GM12878 (cell line): ENCODE measurements around the gene NOP56. TPM values are rescaled to one million over a fixed set of nuclear protein-coding genes. Genes with fewer than 3 reads are reported as not detected.

Source experiments
- ATAC-seq: fragments of 200-7000 bp; cut with Tn5 transposase; 3 replicates; pipeline ENCODE4 v1.9.1; 2020; ENCODE audit warnings: mild to moderate bottlenecking, moderate library complexity
- BruUV-seq: library from RNA; stranded (reverse); fragments of 400-500 nt; replicated peaks from 2 replicates; lab custom pipeline; 2021; lab: Mats Ljungman, UMichigan
- CTCF ChIA-PET: fragments of 300-600 bp; sonication (Branson Sonifier 250); formaldehyde crosslinking; extraction: SDS; loops from one replicate; lab custom pipeline; 2021; ENCODE audit warnings: inconsistent platforms; lab: Yijun Ruan, JAX
- POLR2A ChIA-PET: fragments of 350-600 bp; formaldehyde crosslinking; extraction: SDS; loops from one replicate; lab custom pipeline; 2021; ENCODE audit warnings: inconsistent platforms; lab: Charles Lee
- RAD21 ChIA-PET: fragments of 300-600 bp; sonication (Branson Sonifier 250); formaldehyde crosslinking; loops from one replicate; lab custom pipeline; 2023; ENCODE audit warnings: antibody characterized with exemption; ENCODE audit not compliant: unreplicated experiment; lab: Charles Lee
- SMC1A ChIA-PET: fragments of 300-600 bp; sonication (Branson Sonifier 250); formaldehyde crosslinking; loops from one replicate; lab custom pipeline; 2023; ENCODE audit not compliant: unreplicated experiment, uncharacterized antibody; lab: Charles Lee
- DNase-seq: peaks from one replicate; pipeline ENCODE4 v3.0.0-alpha.2; 2011; ENCODE audit warnings: low read depth, low spot score
- FAIRE-seq: peaks from 3 replicates; lab custom pipeline; 2011; peaks lifted over from hg19 to GRCh38; lab: Jason Lieb, UNC
- H2AFZ ChIP-seq: 2 replicates; pipeline ENCODE4 v1.6.0; 2011; ENCODE audit warnings: low read depth, low read length, control low read depth; ENCODE audit not compliant: control insufficient read depth
- H3K27ac ChIP-seq: 2 replicates; pipeline ENCODE4 v1.5.1; 2011; ENCODE audit warnings: control low read depth; ENCODE audit not compliant: control insufficient read depth, insufficient read depth
- H3K27me3 ChIP-seq, 2 experiments: replicated peaks in 1 of 2; 2 replicates each; pipeline versions ENCODE4 v1.6.0 to v1.6.1; 2011; ENCODE audit warnings: low read length in 1 of 2; ENCODE audit not compliant: control insufficient read depth in 2 of 2, insufficient read depth in 2 of 2
- H3K36me3 ChIP-seq, 2 experiments: 2 replicates each; pipeline ENCODE4 v1.5.1; 2011; ENCODE audit warnings: low read length in 1 of 2; ENCODE audit not compliant: control insufficient read depth in 2 of 2, insufficient read depth in 2 of 2
- H3K4me1 ChIP-seq: 2 replicates; pipeline ENCODE4 v1.6.1; 2011; ENCODE audit warnings: mild to moderate bottlenecking, low read length, moderate library complexity, mixed read lengths; ENCODE audit not compliant: control insufficient read depth, insufficient read depth
- H3K4me2 ChIP-seq: 2 replicates; pipeline ENCODE4 v1.6.0; 2011; ENCODE audit warnings: control low read depth; ENCODE audit not compliant: control insufficient read depth, insufficient read depth
- H3K4me3 ChIP-seq: fragments of 200-600 bp; sonication (generic); 2 replicates; pipeline ENCODE4 v1.5.1; 2016
- H3K79me2 ChIP-seq: 2 replicates; pipeline ENCODE4 v1.6.0; 2011; ENCODE audit warnings: low read length; ENCODE audit not compliant: control insufficient read depth, insufficient read depth
- H3K9ac ChIP-seq: 2 replicates; pipeline ENCODE4 v1.8.0; 2011; ENCODE audit warnings: low read length, control low read depth, mixed read lengths; ENCODE audit not compliant: control insufficient read depth, insufficient read depth
- H3K9me3 ChIP-seq: replicated peaks from 3 replicates; pipeline ENCODE4 v1.5.1; 2011; ENCODE audit warnings: mild to moderate bottlenecking, low read length; ENCODE audit not compliant: control insufficient read depth, insufficient read depth
- H4K20me1 ChIP-seq: 2 replicates; pipeline ENCODE4 v1.6.0; 2011; ENCODE audit not compliant: control insufficient read depth, insufficient read depth
- HCFC1 ChIP-seq: fragments of 150-350 bp; IDR thresholded peaks from 2 replicates; pipeline ENCODE4 v1.6.1; 2014; ENCODE audit warnings: low read length
- IKZF1 ChIP-seq: fragments of 450-650 bp; conservative IDR thresholded peaks from 2 replicates; pipeline ENCODE4 v1.6.1; 2017; ENCODE audit warnings: antibody characterized with exemption, mild to moderate bottlenecking
- JUNB ChIP-seq: IDR thresholded peaks from 2 replicates; pipeline ENCODE4 v1.6.1; 2016; ENCODE audit warnings: antibody characterized with exemption, mild to moderate bottlenecking
- KDM1A ChIP-seq: fragments of 200-600 bp; sonication (generic); IDR thresholded peaks from 2 replicates; pipeline ENCODE4 v1.6.1; 2016; ENCODE audit warnings: borderline replicate concordance
- MEF2B ChIP-seq: fragments of 450-650 bp; IDR thresholded peaks from 2 replicates; pipeline ENCODE4 v1.6.1; 2018; ENCODE audit warnings: mild to moderate bottlenecking, moderate library complexity; ENCODE audit not compliant: partially characterized antibody, poor library complexity, severe bottlenecking
- NFYB ChIP-seq: IDR thresholded peaks from 2 replicates; pipeline ENCODE4 v1.6.1; 2011; ENCODE audit warnings: low read depth, mild to moderate bottlenecking, low read length, improper control_type of control experiment, moderate library complexity; ENCODE audit not compliant: insufficient read depth
- NR2C1 ChIP-seq: fragments of 450-650 bp; IDR thresholded peaks from 2 replicates; pipeline ENCODE4 v1.6.1; 2017; ENCODE audit warnings: antibody characterized with exemption, mild to moderate bottlenecking, moderate library complexity
- POLR2A ChIP-seq: IDR thresholded peaks from 2 replicates; pipeline ENCODE4 v1.6.1; 2011; ENCODE audit warnings: low read depth, mild to moderate bottlenecking, low read length
- RAD21 ChIP-seq: IDR thresholded peaks from 2 replicates; pipeline ENCODE4 v1.6.1; 2011; ENCODE audit warnings: mild to moderate bottlenecking, low read depth, low read length, moderate library complexity; ENCODE audit not compliant: insufficient read depth
- SPI1 ChIP-seq: IDR thresholded peaks from 2 replicates; pipeline ENCODE4 v1.6.1; 2011; ENCODE audit warnings: low read depth, mild to moderate bottlenecking, low read length, moderate library complexity, borderline replicate concordance; ENCODE audit not compliant: insufficient read depth
- SREBF1 ChIP-seq: IDR thresholded peaks from 2 replicates; pipeline ENCODE4 v1.6.1; 2012; ENCODE audit warnings: mild to moderate bottlenecking, low read length
- SREBF2 ChIP-seq: IDR thresholded peaks from 2 replicates; pipeline ENCODE4 v1.6.1; 2012; ENCODE audit warnings: mild to moderate bottlenecking, low read length
- STAT1 ChIP-seq: fragments of 450-650 bp; conservative IDR thresholded peaks from 2 replicates; pipeline ENCODE4 v1.6.1; 2014; ENCODE audit warnings: antibody characterized with exemption, mild to moderate bottlenecking
- SUPT20H ChIP-seq: IDR thresholded peaks from 2 replicates; pipeline ENCODE4 v1.6.1; 2011; ENCODE audit warnings: low read depth, mild to moderate bottlenecking, low read length, moderate library complexity, borderline replicate concordance; ENCODE audit not compliant: control insufficient read depth
- TARDBP ChIP-seq: IDR thresholded peaks from 2 replicates; pipeline ENCODE4 v1.6.1; 2016; ENCODE audit warnings: borderline replicate concordance
- TBL1XR1 ChIP-seq: IDR thresholded peaks from 2 replicates; pipeline ENCODE4 v1.6.1; 2012; ENCODE audit warnings: low read depth, low read length, improper control_type of control experiment
- ZNF274 ChIP-seq: IDR thresholded peaks from one replicate; pipeline ENCODE4 v1.8.0; 2011; ENCODE audit not compliant: insufficient read length, insufficient read depth
- WGBS: methylation state at CpG from one replicate; pipeline ENCODE4 v1.1.6; 2016; ENCODE audit warnings: low lambda C conversion rate; ENCODE audit not compliant: insufficient replicate concordance, insufficient coverage; ENCODE audit errors: missing lambda C conversion rate; 5-methylcytosine and 5-hydroxymethylcytosine counted together
- in situ Hi-C: fragments of 300-500 bp; cut with MboI; formaldehyde crosslinking; loops from 9 replicates; pipeline ENCODE4 v1.14.3; 2018; ENCODE audit warnings: mixed read lengths
- intact Hi-C: fragments of 100-400 bp; cut with micrococcal nuclease; formaldehyde crosslinking; loops from one replicate; pipeline ENCODE4 v1.14.2; 2022; ENCODE audit not compliant: unreplicated experiment
- polyA plus RNA-seq, 11 experiments: library from polyadenylated mRNA; depleted of rRNA in 4 of 11; unstranded in 6 of 11; stranded (reverse) in 5 of 11; fragments of >200 nt; fragmentation: Nextera tagmentation in 4 of 11; fragmentation: Illumina TruSeq in 1 of 11; extraction: Ambion mirVana in 4 of 11; extraction: Trizol in 1 of 11; gene quantifications; 1 replicate in 1 of 11; 2 replicates in 10 of 11; pipeline versions ENCODE4 v1.2.1 to v1.2.3, GENCODE V29; 2011 to 2016; ENCODE audit warnings: inconsistent platforms in 2 of 11, missing spikeins in 2 of 11, low read depth in 1 of 11
- total RNA-seq, 4 experiments: library from RNA; depleted of rRNA in 3 of 4; stranded (reverse); fragments of >200 nt in 3 of 4; fragmentation: Illumina TruSeq in 1 of 4; extraction: Trizol in 1 of 4; gene quantifications; 2 replicates each; pipeline versions ENCODE4 v1.2.1 to v1.2.3, GENCODE V29; 2013 to 2021
- TF ChIP-seq, protein P1 (sequence below): IDR thresholded peaks from 2 replicates; pipeline ENCODE4 v1.6.1; 2012; ENCODE audit warnings: mild to moderate bottlenecking, low read depth, low read length

The NOP56 gene
- total and polyA plus RNA-seq, 10 of the 15 experiments (the other 5 are each of a cell fraction or from before 2014, with no cell fraction given): 254 to 550 (median 464) TPM

DNA sequence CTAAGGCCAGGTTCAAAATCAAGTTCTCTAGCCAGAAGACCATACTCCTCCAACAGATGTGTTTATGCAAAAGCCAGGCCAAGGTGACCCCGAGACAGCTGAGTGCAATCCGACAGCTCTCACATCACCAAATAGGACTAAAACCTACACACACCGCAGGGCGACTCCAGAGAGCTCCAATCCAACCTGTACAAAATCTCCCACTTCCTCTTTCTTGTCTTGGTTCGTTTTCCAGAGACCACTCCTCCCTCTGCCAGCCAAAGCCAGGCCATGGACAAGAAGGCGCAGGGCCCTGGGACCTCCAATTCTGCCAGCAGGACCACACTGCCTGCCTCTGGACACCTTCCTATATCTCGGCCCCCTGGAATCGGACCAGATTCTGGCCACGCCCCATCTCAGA, 11.5 kb upstream of the NOP56 start:
- TF ChIP-seq TARDBP (no peak), SPI1 (peak; percentile 68; the same call in 1 of the 2 replicates)
- CTCF ChIA-PET: interaction anchor here (1.5 kb wide), 1 partner anchor 119 kb away, joined by 4 read pairs; no protein-coding TSS in a partner anchor
- RAD21 ChIA-PET: interaction anchor here (0.6 kb wide), 1 partner anchor 676 kb away, joined by 3 read pairs; no protein-coding TSS in a partner anchor
- H3K9ac ChIP-seq: no peak overlapping the region
- DNase-seq (no peak), ATAC-seq (no peak), FAIRE-seq (no peak)
- POLR2A ChIA-PET: no interaction called here
- H3K36me3 ChIP-seq: no peaks in the 10 kb centered on the region
- no peaks in the 10 kb centered on the region for H3K4me1 ChIP-seq
- H3K27ac ChIP-seq: no peak overlapping the region
- SMC1A ChIA-PET: no interaction called here
- 69% methylated on average over 9 of the region's 9 CpGs for WGBS
- in situ Hi-C loops: no loop called here
- H3K4me3 ChIP-seq: no peak overlapping the region
- H3K27me3 ChIP-seq: no peaks in the 10 kb centered on the region
- no peaks in the 10 kb centered on the region for H4K20me1 ChIP-seq
- H3K79me2 ChIP-seq: no peaks in the 10 kb centered on the region
- H3K9me3 ChIP-seq: no peaks in the 10 kb centered on the region
- H3K4me2 ChIP-seq: no peak overlapping the region
- no peak overlapping the region for H2AFZ ChIP-seq
- no TSS peak for BruUV-seq
- intact Hi-C loops: no loop called here

DNA sequence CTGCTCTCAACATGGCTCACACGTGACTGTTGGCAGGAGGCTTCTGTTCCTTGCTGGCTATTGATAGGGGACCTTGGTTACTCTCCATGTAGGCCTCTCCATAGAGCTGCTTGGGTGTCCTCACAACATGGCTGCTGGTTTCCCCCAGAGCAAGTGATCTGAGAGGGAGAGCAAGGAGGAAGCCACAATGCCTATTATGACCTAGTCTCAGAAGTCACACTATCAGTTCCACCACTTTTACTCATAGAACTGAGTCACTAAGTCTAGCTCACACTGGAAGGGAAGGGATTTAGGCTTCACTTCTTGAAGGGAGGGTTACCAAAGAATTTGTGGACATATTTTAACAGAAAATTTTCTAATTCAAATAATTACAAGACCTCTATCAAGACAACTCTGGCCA, 8.7 kb upstream of the NOP56 start:
- Histone ChIP-seq H3K4me2 (no peak overlapping the region), H3K4me3 (no peak overlapping the region), H3K36me3 (no peaks in the 10 kb centered on the region), H3K79me2 (no peaks in the 10 kb centered on the region), H3K9ac (no peak overlapping the region), H3K27me3 (no peaks in the 10 kb centered on the region), H3K4me1 (no peaks in the 10 kb centered on the region), H3K27ac (no peak overlapping the region), H3K9me3 (no peaks in the 10 kb centered on the region), H4K20me1 (no peaks in the 10 kb centered on the region), H2AFZ (no peak overlapping the region)
- RAD21 ChIA-PET: no interaction called here
- POLR2A ChIA-PET: no interaction called here
- in situ Hi-C loops: no loop called here
- no peak for ATAC-seq
- SMC1A ChIA-PET: no interaction called here
- DNase-seq: no peak
- CTCF ChIA-PET: interaction anchor here (2.7 kb wide), 1 partner anchor 122 kb away, joined by 13 read pairs; no protein-coding TSS in a partner anchor
- intact Hi-C loops: no loop called here
- FAIRE-seq: no peak
- BruUV-seq: no TSS peak
- 86% methylated on average over 1 of the region's 1 CpG for WGBS
- TF ChIP-seq KDM1A (no peak), TBL1XR1 (no peak), SREBF2 (no peak), MEF2B (no peak), SREBF1 (no peak), ZNF274 (no peak), POLR2A (no peak), NR2C1 (no peak), SUPT20H (no peak), STAT1 (no peak), IKZF1 (no peak), JUNB (no peak), RAD21 (no peak), HCFC1 (no peak), NFYB (no peak)
- TF ChIP-seq, protein P1, sequence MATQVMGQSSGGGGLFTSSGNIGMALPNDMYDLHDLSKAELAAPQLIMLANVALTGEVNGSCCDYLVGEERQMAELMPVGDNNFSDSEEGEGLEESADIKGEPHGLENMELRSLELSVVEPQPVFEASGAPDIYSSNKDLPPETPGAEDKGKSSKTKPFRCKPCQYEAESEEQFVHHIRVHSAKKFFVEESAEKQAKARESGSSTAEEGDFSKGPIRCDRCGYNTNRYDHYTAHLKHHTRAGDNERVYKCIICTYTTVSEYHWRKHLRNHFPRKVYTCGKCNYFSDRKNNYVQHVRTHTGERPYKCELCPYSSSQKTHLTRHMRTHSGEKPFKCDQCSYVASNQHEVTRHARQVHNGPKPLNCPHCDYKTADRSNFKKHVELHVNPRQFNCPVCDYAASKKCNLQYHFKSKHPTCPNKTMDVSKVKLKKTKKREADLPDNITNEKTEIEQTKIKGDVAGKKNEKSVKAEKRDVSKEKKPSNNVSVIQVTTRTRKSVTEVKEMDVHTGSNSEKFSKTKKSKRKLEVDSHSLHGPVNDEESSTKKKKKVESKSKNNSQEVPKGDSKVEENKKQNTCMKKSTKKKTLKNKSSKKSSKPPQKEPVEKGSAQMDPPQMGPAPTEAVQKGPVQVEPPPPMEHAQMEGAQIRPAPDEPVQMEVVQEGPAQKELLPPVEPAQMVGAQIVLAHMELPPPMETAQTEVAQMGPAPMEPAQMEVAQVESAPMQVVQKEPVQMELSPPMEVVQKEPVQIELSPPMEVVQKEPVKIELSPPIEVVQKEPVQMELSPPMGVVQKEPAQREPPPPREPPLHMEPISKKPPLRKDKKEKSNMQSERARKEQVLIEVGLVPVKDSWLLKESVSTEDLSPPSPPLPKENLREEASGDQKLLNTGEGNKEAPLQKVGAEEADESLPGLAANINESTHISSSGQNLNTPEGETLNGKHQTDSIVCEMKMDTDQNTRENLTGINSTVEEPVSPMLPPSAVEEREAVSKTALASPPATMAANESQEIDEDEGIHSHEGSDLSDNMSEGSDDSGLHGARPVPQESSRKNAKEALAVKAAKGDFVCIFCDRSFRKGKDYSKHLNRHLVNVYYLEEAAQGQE: no peak
